BE2C (cell line): Measurements from ENCODE around the gene AKAP9.

ENCODE experiments used
- DNase-seq: peaks from one replicate; pipeline ENCODE4 v3.0.0-alpha.2; 2020
- H3K27me3 ChIP-seq: fragments of 250-450 bp; sonication (Bioruptor Pico); 2 replicates; pipeline ENCODE4 v1.5.1; 2020; ENCODE audit warnings: mild to moderate bottlenecking
- H3K36me3 ChIP-seq: fragments of 250-450 bp; sonication (Bioruptor Pico); 2 replicates; pipeline ENCODE4 v1.5.1; 2020; ENCODE audit warnings: mild to moderate bottlenecking
- H3K4me1 ChIP-seq: fragments of 250-450 bp; sonication (Bioruptor Pico); 2 replicates; pipeline ENCODE4 v1.5.1; 2020
- H3K4me3 ChIP-seq: 2 replicates; pipeline ENCODE4 v1.5.1; 2011; ENCODE audit warnings: low read depth, low read length
- H3K9me3 ChIP-seq: fragments of 250-450 bp; sonication (Bioruptor Pico); 2 replicates; pipeline ENCODE4 v1.5.1; 2020
- TF ChIP-seq, protein P1 (sequence below): IDR thresholded peaks from 2 replicates; pipeline ENCODE4 v1.5.1; 2012; ENCODE audit warnings: mild to moderate bottlenecking, low read depth, low read length

The AKAP9 gene

DNA sequence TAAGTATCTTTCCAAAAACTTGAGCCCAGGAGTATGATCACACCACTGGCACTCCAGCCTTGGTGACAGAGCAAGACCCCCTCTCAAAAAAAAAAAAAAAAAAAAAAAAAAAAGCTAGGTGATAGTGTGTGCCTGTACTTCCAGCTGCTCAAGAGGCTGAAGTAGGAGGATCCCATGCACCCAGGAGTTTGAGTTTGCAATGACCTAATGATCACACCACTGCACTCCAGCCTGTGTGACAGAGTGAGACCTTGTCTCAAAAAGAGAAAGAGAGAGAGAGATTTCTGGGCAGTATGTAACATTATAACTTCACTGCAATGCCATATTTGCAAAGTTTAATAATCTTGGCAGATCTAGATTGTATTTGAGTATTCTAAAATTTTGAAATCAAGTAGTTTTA lies 47.6 kb downstream of the AKAP9 start:
- TF ChIP-seq, protein P1, sequence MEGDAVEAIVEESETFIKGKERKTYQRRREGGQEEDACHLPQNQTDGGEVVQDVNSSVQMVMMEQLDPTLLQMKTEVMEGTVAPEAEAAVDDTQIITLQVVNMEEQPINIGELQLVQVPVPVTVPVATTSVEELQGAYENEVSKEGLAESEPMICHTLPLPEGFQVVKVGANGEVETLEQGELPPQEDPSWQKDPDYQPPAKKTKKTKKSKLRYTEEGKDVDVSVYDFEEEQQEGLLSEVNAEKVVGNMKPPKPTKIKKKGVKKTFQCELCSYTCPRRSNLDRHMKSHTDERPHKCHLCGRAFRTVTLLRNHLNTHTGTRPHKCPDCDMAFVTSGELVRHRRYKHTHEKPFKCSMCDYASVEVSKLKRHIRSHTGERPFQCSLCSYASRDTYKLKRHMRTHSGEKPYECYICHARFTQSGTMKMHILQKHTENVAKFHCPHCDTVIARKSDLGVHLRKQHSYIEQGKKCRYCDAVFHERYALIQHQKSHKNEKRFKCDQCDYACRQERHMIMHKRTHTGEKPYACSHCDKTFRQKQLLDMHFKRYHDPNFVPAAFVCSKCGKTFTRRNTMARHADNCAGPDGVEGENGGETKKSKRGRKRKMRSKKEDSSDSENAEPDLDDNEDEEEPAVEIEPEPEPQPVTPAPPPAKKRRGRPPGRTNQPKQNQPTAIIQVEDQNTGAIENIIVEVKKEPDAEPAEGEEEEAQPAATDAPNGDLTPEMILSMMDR, result no peak
- Histone ChIP-seq H3K36me3 (no peaks in the 10 kb centered on the region; the same call in 1 of the 2 replicates), H3K4me3 (no peak overlapping the region), H3K4me1 (no peaks in the 10 kb centered on the region), H3K27me3 (no peaks in the 10 kb centered on the region), H3K9me3 (no peaks in the 10 kb centered on the region)
- DNase-seq, result no peak

DNA sequence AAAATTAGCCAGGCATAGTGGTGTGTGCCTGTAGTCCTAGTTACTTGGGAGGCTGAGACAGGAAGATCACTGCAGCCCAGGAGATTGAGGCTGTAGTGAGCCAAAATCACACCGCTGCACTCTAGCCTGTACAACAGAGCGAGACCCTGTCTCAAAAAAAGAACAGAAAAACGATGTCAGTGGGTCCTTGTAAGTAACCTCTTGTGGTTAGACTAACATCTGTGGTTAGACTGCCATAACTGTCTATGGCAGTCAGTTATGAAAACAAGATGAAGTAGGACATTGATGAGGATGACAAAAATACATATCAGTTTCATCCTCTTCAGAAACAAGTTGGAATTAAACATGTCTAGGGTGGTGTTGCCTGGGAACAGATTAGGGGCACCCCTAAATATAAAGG lies 53.3 kb downstream of the AKAP9 start:
- Histone ChIP-seq H3K4me3 (no peak overlapping the region), H3K9me3 (no peaks in the 10 kb centered on the region), H3K36me3 (peaks cover 22% of the 10 kb centered on the region), H3K4me1 (no peaks in the 10 kb centered on the region), H3K27me3 (no peaks in the 10 kb centered on the region)
- TF ChIP-seq, protein P1, result no peak
- DNase-seq, result no peak

DNA sequence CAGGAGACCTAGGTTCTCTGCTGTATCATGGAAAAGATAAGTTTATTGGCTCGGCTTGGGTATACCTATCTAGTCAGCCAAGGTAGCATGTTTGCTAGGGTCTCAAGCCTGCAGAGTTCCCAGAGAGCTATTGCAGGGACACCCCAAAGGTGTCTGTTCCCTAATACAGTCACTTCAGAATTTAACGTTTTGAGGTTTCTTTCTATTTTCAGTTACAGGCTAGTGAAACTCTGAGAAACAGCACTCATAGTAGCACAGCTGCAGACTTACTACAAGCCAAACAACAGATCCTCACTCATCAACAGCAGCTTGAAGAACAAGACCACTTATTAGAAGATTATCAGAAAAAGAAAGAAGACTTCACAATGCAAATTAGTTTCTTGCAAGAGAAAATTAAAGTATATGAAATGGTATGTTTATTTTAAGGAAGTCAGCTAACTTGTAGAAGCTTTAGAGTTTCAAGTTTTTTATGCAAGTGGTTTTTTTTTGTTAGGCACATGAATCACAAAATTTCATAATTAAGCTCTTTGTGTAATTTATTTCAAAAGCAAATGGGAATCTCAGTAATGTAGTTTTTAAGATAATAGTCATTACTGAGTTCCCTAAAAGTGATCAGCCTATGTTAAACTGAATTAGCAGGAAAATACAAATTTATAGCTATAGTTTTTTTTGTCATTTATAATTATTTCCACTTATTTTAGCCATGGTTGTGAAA lies 54.9 kb downstream of the AKAP9 start:
- no peak for DNase-seq
- no peaks in the 10 kb centered on the region for H3K9me3 ChIP-seq

DNA sequence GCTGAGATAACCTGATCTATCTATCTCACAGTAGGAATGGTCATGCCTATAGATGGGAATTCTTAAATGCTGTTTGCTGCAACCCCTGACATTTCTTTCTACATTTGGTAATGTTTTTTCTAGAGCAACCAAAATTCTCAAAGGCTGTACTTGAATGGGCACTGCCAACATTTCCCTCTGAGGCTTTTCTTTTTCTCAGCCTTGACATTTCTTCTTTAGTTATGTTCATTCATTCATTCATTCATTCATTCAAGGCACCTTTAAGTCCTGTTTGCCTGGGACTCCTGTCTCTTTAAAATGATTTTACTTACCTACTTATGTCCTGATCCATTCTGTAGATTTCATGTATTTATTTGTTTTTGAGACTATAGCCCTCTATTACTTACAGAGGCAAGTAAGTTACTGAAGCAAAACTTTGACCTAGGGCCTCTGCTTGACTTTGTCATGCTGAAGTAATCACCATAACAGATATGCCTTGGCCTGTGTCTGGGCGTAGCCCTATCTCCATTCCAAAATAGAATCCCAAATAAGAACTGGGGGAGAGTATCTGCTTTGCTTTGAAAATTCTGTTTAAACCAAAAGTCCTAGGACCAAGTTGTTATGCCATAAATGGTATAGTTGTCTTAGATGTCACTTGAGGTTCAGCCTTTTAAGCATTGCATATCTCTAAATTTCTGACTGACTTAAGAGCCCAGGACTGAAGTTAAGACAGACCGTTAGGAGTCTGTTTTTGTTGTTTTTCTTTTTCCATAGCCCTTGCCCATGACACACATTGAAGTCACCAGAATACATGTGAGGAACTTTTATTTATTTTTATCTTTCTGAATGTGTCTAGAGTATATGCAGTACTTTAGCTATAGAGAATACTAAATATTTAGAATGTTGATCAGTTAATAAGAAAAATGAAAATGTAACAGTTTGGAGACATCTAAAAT lies 59.2 kb downstream of the AKAP9 start:
- H3K9me3 ChIP-seq, result no peaks in the 10 kb centered on the region
- TF ChIP-seq, protein P1, result no peak
- no peaks in the 10 kb centered on the region for H3K27me3 ChIP-seq
- no peak overlapping the region for H3K4me3 ChIP-seq
- H3K4me1 ChIP-seq, result no peaks in the 10 kb centered on the region
- H3K36me3 ChIP-seq, result peaks cover 9% of the 10 kb centered on the region
- no peak for DNase-seq

More for the DNA sequence above, 54.9 kb downstream of the AKAP9 start:
- Histone ChIP-seq H3K4me1 (no peaks in the 10 kb centered on the region), H3K4me3 (no peak overlapping the region), H3K36me3 (peaks cover 22% of the 10 kb centered on the region), H3K27me3 (no peaks in the 10 kb centered on the region)
- TF ChIP-seq, protein P1, result no peak

DNA sequence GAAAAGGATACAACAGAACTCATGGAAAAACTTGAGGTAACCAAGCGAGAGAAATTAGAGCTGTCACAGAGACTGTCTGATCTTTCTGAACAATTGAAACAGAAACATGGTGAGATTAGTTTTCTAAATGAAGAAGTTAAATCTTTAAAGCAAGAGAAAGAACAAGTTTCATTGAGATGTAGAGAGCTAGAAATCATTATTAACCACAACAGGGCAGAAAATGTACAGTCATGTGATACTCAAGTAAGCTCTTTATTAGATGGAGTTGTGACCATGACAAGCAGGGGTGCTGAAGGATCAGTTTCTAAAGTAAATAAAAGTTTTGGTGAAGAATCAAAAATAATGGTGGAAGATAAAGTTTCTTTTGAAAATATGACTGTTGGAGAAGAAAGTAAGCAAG lies 62.1 kb downstream of the AKAP9 start:
- Histone ChIP-seq H3K4me3 (no peak overlapping the region), H3K4me1 (no peaks in the 10 kb centered on the region), H3K36me3 (no peaks in the 10 kb centered on the region), H3K9me3 (no peaks in the 10 kb centered on the region), H3K27me3 (no peaks in the 10 kb centered on the region)
- TF ChIP-seq, protein P1, result no peak
- DNase-seq, result no peak

DNA sequence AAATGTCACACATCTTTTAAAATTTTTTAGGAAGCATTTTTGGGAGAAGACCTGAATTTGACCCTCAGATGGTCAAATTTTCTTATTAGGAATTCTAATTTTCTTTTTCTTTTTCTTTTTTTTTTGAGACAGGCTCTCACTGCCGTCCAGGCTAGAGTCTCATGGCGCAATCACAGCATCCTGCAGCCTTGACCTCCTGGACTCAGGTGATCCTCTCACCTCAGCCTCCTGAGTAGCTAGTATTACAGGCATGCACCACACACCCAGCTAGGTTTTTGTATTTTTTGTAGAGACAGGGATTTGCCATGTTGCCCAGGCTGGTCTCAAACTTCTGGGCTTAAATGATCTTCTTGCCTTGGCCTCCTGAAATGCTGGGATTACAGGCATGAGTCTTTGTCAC lies 65.4 kb downstream of the AKAP9 start:
- H3K27me3 ChIP-seq, result no peaks in the 10 kb centered on the region
- no peaks in the 10 kb centered on the region for H3K9me3 ChIP-seq
- TF ChIP-seq, protein P1, result no peak
- H3K4me1 ChIP-seq, result no peaks in the 10 kb centered on the region
- DNase-seq, result no peak
- no peaks in the 10 kb centered on the region for H3K36me3 ChIP-seq
- H3K4me3 ChIP-seq, result no peak overlapping the region
